22Rv1 (cell line): ENCODE results near the gene TPRX1.
"Not testable (repeated sequence)": the region's sequence is repeated elsewhere in the genome, so short reads cannot be mapped to it uniquely, and the experiment has no call there.

Source experiments
- ZFX ChIP-seq: fragments of 450-650 bp; IDR thresholded peaks from 2 replicates; pipeline ENCODE4 v1.6.1; 2017; ENCODE audit warnings: antibody characterized with exemption, borderline replicate concordance
- TF ChIP-seq, protein P1 (sequence below): fragments of 450-650 bp; IDR thresholded peaks from 2 replicates; pipeline ENCODE4 v1.5.1; 2017; ENCODE audit warnings: mild to moderate bottlenecking

DNA sequence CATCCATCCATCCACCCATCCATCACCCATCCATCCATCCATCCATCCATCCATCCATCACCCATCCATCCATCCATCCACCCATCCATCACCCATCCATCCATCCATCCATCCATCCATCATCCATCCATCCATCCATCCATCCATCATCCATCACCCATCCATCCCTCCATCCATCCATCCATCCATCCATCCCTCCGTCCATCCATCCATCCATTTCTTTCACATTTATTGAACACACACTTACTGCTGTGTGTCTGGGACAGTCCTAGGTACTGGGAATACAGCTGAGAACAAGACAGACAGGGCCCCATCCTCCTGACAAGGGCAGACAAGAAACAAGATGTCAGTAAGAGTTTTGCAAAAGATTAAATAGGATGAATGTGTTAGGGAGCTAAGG, 13.9 kb upstream of the TPRX1 start:
- TF ChIP-seq, protein P1, sequence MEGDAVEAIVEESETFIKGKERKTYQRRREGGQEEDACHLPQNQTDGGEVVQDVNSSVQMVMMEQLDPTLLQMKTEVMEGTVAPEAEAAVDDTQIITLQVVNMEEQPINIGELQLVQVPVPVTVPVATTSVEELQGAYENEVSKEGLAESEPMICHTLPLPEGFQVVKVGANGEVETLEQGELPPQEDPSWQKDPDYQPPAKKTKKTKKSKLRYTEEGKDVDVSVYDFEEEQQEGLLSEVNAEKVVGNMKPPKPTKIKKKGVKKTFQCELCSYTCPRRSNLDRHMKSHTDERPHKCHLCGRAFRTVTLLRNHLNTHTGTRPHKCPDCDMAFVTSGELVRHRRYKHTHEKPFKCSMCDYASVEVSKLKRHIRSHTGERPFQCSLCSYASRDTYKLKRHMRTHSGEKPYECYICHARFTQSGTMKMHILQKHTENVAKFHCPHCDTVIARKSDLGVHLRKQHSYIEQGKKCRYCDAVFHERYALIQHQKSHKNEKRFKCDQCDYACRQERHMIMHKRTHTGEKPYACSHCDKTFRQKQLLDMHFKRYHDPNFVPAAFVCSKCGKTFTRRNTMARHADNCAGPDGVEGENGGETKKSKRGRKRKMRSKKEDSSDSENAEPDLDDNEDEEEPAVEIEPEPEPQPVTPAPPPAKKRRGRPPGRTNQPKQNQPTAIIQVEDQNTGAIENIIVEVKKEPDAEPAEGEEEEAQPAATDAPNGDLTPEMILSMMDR: not testable (repeated sequence)
- TF ChIP-seq ZFX: not testable (repeated sequence)
